NB4 (cell line): ENCODE data around the gene FAM168B.

Experiments
- DNase-seq: peaks from one replicate; pipeline ENCODE4 v3.0.0; 2010; ENCODE audit warnings: low read depth
- H3K4me3 ChIP-seq: one replicate; pipeline ENCODE4 v1.5.1; 2011; ENCODE audit warnings: mild to moderate bottlenecking, low read depth, low read length, moderate library complexity
- MYC ChIP-seq: IDR thresholded peaks from 2 replicates; pipeline ENCODE4 v1.6.1; 2011; ENCODE audit warnings: low read depth, low read length
- POLR2A ChIP-seq: IDR thresholded peaks from 2 replicates; pipeline ENCODE4 v1.6.1; 2011; ENCODE audit warnings: mild to moderate bottlenecking; ENCODE audit not compliant: insufficient read length; ENCODE audit errors: extremely low read depth
- TF ChIP-seq, protein P1 (sequence below): IDR thresholded peaks from 2 replicates; pipeline ENCODE4 v1.6.1; 2011; ENCODE audit warnings: low read depth, low read length
- TF ChIP-seq, protein P2 (sequence below): IDR thresholded peaks from one replicate; pipeline ENCODE4 v1.5.1; 2012; ENCODE audit warnings: low read depth, low read length

Gene FAM168B

DNA sequence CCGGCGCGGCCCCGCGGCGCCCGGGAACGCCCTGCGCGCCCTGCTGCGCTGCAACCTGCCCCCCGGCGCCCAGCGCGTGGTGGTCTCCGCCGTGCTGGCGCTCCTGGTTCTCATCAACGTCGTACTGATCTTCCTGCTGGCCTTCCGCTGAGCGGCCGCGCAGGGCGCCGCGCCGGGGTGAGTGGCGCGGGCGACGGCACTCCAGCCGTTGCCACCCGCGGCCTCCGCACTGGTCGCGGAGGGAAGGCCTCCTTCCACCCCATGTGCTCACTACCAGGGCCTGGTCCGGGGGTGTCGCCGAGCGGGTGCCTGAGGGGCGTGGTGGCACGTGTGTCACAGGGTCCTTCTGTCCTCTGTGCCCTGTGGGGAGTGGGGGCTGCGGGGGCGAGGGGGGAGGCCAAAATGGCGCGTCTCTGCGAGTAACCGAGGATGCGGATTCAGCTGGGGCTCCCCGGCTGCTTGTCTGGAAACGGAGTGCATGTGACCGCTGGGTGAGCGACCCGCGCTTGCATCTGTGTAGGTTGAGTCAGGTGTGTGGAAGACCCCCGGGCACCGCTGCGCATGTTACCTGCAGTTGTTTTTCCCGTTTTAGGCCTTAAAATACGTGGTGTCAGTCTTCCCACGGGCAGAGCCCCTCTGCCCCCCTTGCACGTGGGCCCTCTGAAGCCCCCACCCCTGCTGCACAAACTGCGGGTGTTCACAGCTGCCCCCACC lies 58.0 kb downstream of the FAM168B start:
- H3K4me3 ChIP-seq = no peak overlapping the region
- no peak for DNase-seq
- TF ChIP-seq, protein P1, sequence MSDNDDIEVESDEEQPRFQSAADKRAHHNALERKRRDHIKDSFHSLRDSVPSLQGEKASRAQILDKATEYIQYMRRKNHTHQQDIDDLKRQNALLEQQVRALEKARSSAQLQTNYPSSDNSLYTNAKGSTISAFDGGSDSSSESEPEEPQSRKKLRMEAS = no peak
- TF ChIP-seq POLR2A (no peak), MYC (no peak)
- TF ChIP-seq, protein P2, sequence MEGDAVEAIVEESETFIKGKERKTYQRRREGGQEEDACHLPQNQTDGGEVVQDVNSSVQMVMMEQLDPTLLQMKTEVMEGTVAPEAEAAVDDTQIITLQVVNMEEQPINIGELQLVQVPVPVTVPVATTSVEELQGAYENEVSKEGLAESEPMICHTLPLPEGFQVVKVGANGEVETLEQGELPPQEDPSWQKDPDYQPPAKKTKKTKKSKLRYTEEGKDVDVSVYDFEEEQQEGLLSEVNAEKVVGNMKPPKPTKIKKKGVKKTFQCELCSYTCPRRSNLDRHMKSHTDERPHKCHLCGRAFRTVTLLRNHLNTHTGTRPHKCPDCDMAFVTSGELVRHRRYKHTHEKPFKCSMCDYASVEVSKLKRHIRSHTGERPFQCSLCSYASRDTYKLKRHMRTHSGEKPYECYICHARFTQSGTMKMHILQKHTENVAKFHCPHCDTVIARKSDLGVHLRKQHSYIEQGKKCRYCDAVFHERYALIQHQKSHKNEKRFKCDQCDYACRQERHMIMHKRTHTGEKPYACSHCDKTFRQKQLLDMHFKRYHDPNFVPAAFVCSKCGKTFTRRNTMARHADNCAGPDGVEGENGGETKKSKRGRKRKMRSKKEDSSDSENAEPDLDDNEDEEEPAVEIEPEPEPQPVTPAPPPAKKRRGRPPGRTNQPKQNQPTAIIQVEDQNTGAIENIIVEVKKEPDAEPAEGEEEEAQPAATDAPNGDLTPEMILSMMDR = no peak

DNA sequence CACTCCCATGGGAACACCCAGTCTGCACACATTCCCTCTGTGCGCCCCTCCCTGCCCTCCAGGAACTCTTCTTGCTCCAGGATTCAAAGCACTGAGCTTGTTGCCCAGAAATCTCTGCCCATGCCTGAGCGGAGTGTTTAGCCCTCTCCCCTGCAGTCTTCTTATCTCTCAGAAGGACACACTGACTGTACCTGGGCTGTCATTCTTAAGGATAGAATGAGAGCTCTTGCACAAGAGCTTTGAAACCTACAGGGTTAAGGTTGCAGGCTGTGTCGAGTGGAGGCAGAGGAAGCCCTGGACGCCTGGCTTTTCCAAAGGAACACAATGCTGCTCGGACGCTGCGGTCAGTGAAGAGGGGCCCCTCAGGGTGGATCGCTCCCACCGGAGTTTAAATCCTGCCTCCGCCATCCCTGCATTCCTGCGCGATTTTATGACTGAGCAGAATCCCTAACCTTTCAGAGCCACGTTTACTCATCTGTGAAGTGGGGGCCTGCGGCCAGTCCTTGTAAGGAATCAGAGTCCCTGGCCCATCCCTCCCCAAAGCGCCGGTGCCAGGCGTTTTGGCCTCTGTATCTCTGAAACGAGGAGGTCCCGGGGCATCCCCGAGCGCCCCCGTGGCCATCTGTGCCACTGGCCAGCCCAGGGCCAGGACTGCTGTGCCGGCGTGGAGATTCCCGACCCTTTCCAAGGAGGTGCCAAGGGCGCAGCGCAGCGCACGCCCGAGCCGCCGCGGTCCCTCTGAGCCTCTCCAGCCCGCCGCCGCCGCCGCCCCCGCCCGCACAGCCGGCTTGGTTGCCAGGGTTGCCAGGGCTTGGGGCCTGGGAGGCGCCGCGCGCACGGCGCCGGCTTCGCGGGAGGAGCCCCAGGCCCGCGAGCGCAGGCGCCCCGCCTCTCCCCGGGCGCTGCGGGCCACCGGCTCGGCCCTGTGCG lies 58.9 kb downstream of the FAM168B start:
- H3K4me3 ChIP-seq = no peak overlapping the region
- TF ChIP-seq, protein P1 = no peak
- TF ChIP-seq POLR2A (no peak), MYC (no peak)
- TF ChIP-seq, protein P2 = no peak
- DNase-seq = no peak

DNA sequence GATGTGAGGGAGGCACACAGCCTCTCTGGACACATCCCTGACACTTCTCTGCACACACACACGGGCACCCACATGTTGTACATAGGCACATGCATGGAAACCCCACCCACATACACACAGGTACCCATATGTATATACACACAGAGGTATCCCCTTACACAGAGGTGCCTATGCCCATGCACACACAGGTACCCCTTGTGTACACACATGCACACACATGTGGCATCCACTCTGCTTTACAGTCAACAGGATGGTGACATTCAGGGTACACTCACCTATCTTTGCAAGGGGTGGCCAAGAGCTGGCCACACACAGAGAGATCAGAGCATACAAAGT lies 59.5 kb downstream of the FAM168B start:
- TF ChIP-seq, protein P1 = no peak
- TF ChIP-seq POLR2A (no peak), MYC (no peak)
- TF ChIP-seq, protein P2 = no peak
- no peak overlapping the region for H3K4me3 ChIP-seq

DNA sequence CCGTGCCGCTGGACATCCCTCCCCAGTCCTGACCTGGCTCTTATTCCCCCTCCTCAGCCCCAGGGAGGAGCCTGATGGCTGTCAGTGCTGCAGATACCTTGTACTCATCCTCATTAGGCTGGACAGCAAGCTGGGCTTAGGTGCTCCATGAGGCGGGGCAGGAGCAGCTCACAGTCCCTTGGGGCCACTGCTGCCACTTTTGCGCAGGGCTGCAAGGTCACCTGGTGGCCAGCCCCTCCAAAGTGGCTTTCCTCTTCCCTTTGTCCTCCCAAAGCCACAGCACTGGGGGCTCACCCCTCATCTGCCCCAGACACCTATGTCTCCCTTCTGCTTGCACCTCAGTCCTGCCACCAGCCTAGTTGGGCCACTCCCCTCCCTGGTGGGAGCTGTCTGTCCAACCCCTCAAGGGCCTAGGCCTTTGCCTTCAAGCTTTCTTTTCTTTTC lies 60.8 kb downstream of the FAM168B start:
- no peak for TF ChIP-seq POLR2A
- no peak for TF ChIP-seq MYC
- TF ChIP-seq, protein P2 = no peak
- TF ChIP-seq, protein P1 = no peak
- H3K4me3 ChIP-seq = no peak overlapping the region
- DNase-seq = no peak

More for the DNA sequence above, 59.5 kb downstream of the FAM168B start:
- DNase-seq = no peak

DNA sequence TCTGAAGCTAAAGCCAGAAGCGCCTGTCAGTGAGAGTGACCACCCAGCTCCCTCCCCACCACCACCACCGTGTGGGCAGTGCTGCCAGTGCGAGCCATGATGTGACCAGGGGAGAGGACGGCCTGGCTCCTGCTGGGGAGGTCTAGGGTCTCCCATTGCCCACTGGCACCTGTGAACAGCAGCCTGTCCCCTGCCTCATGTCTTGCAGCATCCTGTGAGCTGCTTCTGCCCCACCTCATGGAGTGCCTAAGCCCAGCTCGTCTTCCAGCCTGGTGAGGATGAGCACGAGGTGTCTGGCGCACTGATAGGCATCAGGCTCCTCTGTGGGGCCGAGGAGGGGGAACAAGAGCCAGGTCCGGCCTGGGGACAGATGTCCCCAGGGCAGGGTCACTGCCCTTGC lies 61.4 kb downstream of the FAM168B start:
- TF ChIP-seq, protein P1 = no peak
- TF ChIP-seq, protein P2 = no peak
- no peak for TF ChIP-seq POLR2A
- TF ChIP-seq MYC = no peak
- DNase-seq = no peak
- H3K4me3 ChIP-seq = no peak overlapping the region
